ENCODE data around the gene CCDC121. TPM values are rescaled to one million over a fixed set of nuclear protein-coding genes. Genes with fewer than 3 reads are reported as not detected.

CCDC121 gene
- total and polyA plus RNA-seq, 12 donors, result 0.51 to 46.9 (median 3.6) TPM

DNA sequence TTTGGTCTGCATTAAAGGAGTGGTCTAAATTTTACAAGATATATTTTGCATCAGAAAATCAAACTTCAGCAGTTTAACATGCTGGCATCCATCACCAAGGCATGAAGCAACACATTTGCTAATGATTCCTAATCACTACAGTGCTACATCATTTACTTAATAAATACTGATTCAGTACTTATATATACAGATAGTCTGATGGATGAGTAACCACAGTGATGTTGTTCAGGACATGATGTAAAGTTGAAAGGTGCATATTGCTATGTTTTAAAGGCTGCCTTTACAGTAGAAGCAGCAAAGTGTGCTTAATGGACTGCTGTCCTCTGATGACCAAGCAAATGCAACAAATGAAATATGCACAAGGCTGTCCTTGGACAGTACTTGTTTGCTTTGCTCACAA lies 23.5 kb upstream of the CCDC121 start:
- intact Hi-C loops (cut with DNase I), result no loop called here
- Histone ChIP-seq H3K36me3 (replicated peaks in 1 of 2) (peaks cover 0 to 99% of the 10 kb centered on the region in 2 donors), H3K27me3 (no peaks in the 10 kb centered on the region)

DNA sequence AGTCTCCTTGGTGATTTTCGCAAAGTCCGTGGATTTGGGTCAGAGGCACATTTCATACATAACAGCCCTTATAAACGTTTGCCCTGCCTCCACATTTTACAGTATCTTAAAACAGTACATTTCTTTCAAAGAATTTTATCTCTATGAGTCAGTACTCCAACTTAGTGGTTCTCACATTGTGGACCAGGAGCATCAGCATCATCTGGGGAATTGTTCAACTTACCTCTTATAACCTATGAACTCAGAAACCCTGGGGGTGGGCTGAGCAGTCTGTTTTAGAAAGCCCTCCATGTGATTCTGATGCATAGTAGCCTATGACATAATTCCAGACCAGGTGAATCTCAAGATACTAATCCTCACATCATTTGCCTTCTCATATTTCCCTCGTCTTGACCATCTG lies 22.2 kb upstream of the CCDC121 start:
- H3K36me3 ChIP-seq (replicated peaks in 1 of 2), result peaks cover 0 to 95% of the 10 kb centered on the region in 2 donors
- no peaks in the 10 kb centered on the region for H3K4me1 ChIP-seq (replicated peaks in 1 of 2)
- H3K9me3 ChIP-seq (replicated peaks in 1 of 3), result no peaks in the 10 kb centered on the region
- intact Hi-C loops (cut with DNase I), result no loop called here
- DNase-seq, result no peak
- no peak for TF ChIP-seq POLR2A (IDR thresholded peaks at IDR 0.05)
- TF ChIP-seq, protein P1, sequence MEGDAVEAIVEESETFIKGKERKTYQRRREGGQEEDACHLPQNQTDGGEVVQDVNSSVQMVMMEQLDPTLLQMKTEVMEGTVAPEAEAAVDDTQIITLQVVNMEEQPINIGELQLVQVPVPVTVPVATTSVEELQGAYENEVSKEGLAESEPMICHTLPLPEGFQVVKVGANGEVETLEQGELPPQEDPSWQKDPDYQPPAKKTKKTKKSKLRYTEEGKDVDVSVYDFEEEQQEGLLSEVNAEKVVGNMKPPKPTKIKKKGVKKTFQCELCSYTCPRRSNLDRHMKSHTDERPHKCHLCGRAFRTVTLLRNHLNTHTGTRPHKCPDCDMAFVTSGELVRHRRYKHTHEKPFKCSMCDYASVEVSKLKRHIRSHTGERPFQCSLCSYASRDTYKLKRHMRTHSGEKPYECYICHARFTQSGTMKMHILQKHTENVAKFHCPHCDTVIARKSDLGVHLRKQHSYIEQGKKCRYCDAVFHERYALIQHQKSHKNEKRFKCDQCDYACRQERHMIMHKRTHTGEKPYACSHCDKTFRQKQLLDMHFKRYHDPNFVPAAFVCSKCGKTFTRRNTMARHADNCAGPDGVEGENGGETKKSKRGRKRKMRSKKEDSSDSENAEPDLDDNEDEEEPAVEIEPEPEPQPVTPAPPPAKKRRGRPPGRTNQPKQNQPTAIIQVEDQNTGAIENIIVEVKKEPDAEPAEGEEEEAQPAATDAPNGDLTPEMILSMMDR (IDR thresholded peaks at IDR 0.05), result no peak
- no peak overlapping the region for H3K4me3 ChIP-seq
- no peaks in the 10 kb centered on the region for H3K27me3 ChIP-seq
- WGBS, 4 donors, result 73 to 83% (median 78%) methylated on average over 4 of the region's 4 CpGs
- H3K27ac ChIP-seq, result no peak overlapping the region

More for the DNA sequence above, 23.5 kb upstream of the CCDC121 start:
- H3K4me1 ChIP-seq (replicated peaks in 1 of 2), result no peaks in the 10 kb centered on the region
- no peak overlapping the region for H3K27ac ChIP-seq
- no peak for TF ChIP-seq POLR2A (IDR thresholded peaks at IDR 0.05)
- TF ChIP-seq, protein P1 (IDR thresholded peaks at IDR 0.05), result no peak
- no peak for DNase-seq
- H3K9me3 ChIP-seq (replicated peaks in 1 of 3), result no peaks in the 10 kb centered on the region
- H3K4me3 ChIP-seq, result no peak overlapping the region

GRCh38 chr2:27647737-27648136 lies 18.9 kb upstream of the CCDC121 start:
- DNase-seq, result no peak
- WGBS, 4 donors, result 84 to 92% (median 89%) methylated on average over 4 of the region's 4 CpGs
- no peak overlapping the region for H3K4me3 ChIP-seq
- intact Hi-C loops (cut with DNase I), result no loop called here
- TF ChIP-seq POLR2A (IDR thresholded peaks at IDR 0.05), result no peak
- TF ChIP-seq, protein P1 (IDR thresholded peaks at IDR 0.05), result no peak
- peaks cover 0 to 77% of the 10 kb centered on the region in 2 donors for H3K36me3 ChIP-seq (replicated peaks in 1 of 2)
- no peaks in the 10 kb centered on the region for H3K9me3 ChIP-seq (replicated peaks in 1 of 3)
- H3K4me1 ChIP-seq (replicated peaks in 1 of 2), result no peaks in the 10 kb centered on the region
- H3K27me3 ChIP-seq, result no peaks in the 10 kb centered on the region
- H3K27ac ChIP-seq, result no peak overlapping the region

DNA sequence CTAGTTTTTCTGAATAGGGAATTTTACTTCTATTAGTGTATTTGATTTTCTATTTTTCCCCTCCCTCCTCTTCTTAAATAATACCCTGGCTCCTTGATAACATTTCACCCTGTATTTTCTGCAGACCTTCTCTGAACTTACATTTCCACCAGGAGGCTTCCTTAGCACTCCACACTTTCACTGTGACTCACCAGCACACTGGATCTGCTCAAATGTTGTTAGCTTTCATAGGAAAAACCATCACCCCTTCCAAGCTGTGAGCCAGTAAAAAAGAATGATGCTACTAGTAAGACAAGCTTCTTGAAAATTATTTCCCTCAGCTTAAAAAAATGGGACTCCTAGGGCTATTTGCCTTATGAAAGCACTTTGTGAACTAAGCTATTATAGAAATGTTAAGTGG lies 18.5 kb upstream of the CCDC121 start:
- no peaks in the 10 kb centered on the region for H3K4me1 ChIP-seq (replicated peaks in 1 of 2)
- intact Hi-C loops (cut with DNase I), result no loop called here

More for the DNA sequence above, 18.5 kb upstream of the CCDC121 start:
- no peak for TF ChIP-seq POLR2A (IDR thresholded peaks at IDR 0.05)
- TF ChIP-seq, protein P1 (IDR thresholded peaks at IDR 0.05), result no peak
- Histone ChIP-seq H3K27ac (no peak overlapping the region), H3K9me3 (replicated peaks in 1 of 3) (no peaks in the 10 kb centered on the region), H3K27me3 (no peaks in the 10 kb centered on the region), H3K36me3 (replicated peaks in 1 of 2) (peaks cover 0 to 75% of the 10 kb centered on the region in 2 donors), H3K4me3 (no peak overlapping the region)
- DNase-seq, result no peak
